ENCODE data around the gene GPR107. TPM values are rescaled to one million over a fixed set of nuclear protein-coding genes. Genes with fewer than 3 reads are reported as not detected.

GPR107 gene
- total RNA-seq, 1 experiment from 2014 or later, result 35.8 TPM

DNA sequence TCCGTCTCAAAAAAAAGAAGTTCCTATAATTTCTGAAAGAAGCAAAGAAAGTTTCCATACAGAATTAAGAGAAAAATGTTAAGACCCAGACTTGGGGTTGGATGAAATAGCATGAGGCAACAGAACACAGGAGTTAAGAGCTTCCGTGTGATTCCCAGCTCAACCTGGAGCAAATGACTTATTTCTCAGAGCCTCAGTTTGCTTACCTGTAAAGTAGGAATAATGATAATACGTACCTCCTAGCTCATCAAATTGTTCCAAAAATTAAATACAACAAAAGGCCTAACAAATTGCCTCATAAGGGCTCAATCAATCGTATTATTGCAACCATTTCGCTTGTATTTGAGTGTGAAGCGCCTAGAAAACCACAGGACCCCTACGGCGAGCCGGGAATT, 600 bp upstream of the GPR107 start:
- no peak for DNase-seq (ENCODE audit: extremely low read depth, low read depth)

- no peak for DNase-seq (ENCODE audit: extremely low read depth, low read depth)
These were observed 650 bp downstream of the GPR107 start for GRCh38 chr9:130054325-130054786.

GRCh38 chr9:130054820-130055219, 1.1 kb downstream of the GPR107 start:
- no peak for DNase-seq (ENCODE audit: extremely low read depth, low read depth)

- DNase-seq (ENCODE audit: extremely low read depth, low read depth), result no peak
These were observed 4.4 kb downstream of the GPR107 start for GRCh38 chr9:130058154-130058553.

GRCh38 chr9:130058887-130059286, 5.2 kb downstream of the GPR107 start:
- DNase-seq (ENCODE audit: extremely low read depth, low read depth), result no peak

GRCh38 chr9:130060296-130060695, 6.6 kb downstream of the GPR107 start:
- no peak for DNase-seq (ENCODE audit: extremely low read depth, low read depth)

GRCh38 chr9:130062750-130063149, 9.0 kb downstream of the GPR107 start:
- no peak for DNase-seq (ENCODE audit: extremely low read depth, low read depth)

GRCh38 chr9:130064621-130065020, 10.9 kb downstream of the GPR107 start:
- no peak for DNase-seq (ENCODE audit: extremely low read depth, low read depth)

GRCh38 chr9:130069048-130069447, 15.3 kb downstream of the GPR107 start:
- no peak for DNase-seq (ENCODE audit: extremely low read depth, low read depth)

DNA sequence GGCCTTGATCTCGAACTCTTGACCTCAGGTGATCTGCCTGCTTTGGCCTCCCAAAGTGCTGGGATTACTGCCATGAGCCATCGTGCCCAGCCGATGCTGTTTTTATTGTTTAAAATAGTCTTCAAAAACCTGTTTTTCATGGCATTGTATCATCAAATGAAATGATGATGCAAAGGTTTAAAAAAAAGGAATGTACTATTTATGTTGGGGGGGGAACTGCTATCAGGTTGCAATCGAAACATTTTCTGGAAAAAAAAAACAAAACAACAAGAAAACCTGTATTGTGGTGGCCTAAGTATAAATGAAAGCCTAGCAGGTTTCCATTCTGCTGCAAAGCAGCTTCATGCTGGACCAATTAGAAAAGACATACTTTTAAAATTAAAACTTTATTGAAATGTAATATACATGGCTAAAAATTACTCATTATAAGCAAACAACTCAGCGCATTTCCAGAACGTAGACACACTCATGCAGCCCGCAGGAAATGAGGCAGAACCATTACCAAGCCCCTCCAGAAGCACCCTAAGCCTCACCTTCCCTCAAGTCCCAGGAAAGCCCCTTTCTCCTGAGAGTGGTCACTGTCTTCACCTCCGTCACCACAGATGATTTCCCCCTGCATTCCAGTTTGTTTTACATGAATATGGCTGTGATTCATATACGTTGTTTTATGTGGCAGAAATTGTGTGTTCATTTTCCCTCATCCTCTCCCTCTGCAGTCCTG, 19.0 kb downstream of the GPR107 start:
- DNase-seq (ENCODE audit: extremely low read depth, low read depth), result no peak

DNA sequence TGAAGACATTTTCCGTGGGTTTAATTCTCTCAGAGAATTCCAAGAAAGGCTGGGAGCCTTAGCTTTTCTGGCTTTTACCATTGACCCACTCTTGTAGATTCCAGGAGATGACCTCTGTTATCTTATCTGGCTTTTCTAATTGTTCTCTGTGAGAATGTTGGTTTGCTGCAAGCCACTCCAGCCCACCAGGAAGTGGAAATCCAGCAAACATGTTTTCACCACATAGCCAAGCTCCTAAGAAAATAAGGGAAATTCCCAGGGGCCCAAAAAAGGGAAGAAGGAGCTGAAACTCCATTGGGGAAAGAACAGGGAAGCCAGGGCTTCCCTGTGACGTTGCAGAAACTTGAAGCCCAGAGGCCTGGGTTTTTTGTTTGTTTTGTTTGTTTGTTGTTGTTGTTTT, 19.7 kb downstream of the GPR107 start:
- no peak for DNase-seq (ENCODE audit: extremely low read depth, low read depth)

DNA sequence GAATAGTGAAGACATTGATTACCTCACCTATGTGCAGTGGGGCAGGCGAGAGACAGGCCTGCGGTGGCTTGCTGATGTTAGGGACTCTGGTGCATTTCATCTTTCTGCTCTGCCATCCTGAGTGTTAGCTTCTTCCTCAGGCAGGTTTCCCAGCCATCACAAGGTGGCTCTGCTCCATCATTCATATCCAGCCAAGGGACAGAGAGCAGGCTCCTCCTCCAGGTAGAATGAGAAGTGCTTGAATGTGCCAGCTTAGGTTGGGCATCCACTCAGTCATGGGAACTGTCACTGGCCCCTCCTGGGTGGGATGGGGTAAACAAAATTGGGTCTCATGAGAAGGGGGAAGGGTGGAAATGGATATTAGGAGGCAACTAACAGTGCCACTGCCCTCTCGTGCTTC, 24.8 kb downstream of the GPR107 start:
- DNase-seq (ENCODE audit: extremely low read depth, low read depth), result no peak

- no peak for DNase-seq (ENCODE audit: extremely low read depth, low read depth)
These were observed 30.6 kb downstream of the GPR107 start for GRCh38 chr9:130084337-130084736.

DNA sequence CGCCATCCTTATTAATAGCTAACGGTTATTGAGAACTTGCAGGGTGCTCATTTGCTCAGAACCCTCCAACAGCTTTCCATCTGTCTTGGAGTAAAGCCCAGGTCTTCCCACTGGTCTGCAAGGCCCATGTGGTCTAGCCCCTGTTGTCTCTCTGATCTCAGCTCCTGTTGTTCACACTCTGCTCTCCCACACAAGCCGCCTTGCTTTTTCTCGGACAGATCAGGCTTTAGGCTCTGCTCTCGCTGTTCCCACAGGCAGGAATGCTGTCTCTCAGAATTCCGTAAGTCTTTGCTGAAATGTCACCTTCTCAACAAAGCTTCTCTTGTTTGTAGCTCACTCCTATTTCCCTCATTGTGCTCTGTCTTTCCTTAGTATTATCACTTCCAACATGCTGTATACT, 34.3 kb downstream of the GPR107 start:
- no peak for DNase-seq (ENCODE audit: extremely low read depth, low read depth)

DNA sequence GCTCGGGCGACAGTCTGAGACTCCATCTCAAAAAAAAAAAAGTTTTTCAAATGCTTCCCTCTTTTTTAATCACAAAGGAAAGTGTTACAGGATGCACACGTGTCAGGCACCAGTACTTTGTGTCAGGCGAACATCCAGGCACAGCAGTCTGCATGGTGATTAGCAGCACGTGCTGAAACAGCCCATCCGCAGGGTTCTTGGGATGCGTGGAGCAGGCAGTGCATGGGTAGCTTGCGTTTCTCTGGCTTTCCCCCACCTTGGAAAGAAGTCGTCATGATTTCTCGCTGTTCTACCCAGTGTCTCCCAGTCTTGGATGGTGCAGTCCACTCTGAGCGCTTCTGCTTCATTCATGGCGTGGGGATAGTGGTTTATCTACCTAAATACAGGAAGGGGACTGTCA, 35.4 kb downstream of the GPR107 start:
- no peak for DNase-seq (ENCODE audit: extremely low read depth, low read depth)

DNA sequence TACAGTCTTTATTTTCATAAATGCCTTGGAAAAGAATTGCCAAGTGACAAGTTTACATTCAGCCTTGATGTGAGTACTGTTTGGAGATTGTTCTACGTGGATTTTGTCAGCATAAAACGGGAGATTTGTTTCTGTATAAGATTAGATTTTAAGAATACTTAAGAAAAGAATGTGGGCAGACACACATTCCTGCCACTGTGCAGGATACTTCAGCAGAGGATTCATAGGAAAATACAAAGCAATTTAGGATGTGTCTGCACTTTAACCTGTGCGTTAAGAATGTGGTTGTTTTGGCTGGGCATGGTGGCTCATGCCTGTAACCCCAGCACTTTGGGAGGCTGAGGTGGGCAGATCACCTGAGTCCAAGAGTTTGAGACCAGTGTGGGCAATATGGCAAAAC, 37.2 kb downstream of the GPR107 start:
- DNase-seq (ENCODE audit: extremely low read depth, low read depth), result no peak

DNA sequence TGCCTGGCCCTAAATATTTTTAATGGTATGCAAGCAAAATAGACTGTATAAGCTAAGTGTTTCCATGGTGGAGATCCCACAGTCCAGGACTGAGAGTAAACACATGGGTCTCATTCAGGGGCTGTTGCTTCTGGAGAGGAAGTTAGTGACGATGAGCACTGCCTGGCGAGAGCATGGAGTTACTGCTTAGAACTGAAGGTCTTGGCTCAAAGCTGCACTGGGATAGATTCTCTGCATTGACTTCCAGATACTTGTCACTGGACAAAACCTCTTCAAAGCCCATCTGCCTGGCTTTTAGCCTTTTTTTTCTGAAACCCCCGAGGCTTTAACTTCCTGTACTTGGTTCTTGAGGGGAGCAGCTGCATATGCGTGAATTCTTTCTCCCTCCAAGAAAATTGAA, 39.2 kb downstream of the GPR107 start:
- no peak for DNase-seq (ENCODE audit: extremely low read depth, low read depth)

DNA sequence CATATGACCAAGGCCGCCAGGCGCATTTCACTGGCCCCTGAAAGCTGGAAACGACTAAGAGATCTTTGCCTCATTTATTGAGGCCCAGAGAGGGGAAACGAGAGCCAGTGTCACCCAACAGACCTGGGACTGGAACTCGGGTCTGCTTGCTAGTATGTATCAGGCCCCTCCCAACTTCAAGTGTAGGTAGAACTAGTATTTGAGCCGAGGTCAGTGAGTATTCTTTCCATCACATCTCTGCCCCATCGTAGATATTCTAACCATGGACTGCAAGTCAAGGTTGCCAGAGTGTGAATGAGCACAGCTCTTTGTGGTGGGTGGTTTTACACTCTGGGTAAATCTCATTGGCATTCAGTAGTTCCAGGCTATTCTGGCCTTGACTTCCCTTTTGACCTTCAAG, 42.2 kb downstream of the GPR107 start:
- DNase-seq (ENCODE audit: extremely low read depth, low read depth), result no peak

GRCh38 chr9:130100681-130101080, 47.0 kb downstream of the GPR107 start:
- no peak for DNase-seq (ENCODE audit: extremely low read depth, low read depth)

GRCh38 chr9:130101915-130102314, 48.2 kb downstream of the GPR107 start:
- no peak for DNase-seq (ENCODE audit: extremely low read depth, low read depth)

DNA sequence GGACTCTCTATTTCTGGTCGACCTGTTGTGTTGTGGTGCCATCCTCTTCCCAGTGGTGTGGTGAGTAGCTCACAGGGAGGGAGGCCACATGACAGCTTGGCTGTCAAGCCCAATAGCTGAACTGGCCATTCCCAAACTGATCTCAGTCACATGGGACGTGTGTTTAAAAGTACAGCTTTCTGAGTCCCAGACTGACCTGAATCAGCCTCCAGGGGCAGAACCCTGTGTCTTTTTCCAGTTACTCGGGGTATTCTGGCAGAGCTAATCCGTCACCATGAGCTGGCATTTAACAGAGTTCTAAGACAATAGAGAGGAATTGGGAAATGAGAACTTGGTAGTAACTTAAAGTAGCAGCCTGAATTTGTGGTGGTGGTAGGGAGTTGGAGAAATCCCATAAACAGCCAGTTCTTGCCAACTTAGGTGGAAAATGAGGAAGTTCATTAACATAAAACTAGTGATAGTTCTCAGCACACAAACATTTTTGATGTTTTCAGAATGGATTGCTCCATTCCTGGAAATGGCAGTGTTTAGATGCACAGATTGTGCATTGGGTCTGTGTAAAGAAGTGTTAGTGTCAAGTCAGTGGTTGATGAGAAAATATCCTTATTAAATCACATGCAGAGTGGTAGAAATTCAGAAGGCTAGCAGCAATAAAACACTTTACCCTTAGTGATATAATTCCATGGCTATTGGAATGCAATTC, 50.9 kb downstream of the GPR107 start:
- no peak for DNase-seq (ENCODE audit: extremely low read depth, low read depth)

DNA sequence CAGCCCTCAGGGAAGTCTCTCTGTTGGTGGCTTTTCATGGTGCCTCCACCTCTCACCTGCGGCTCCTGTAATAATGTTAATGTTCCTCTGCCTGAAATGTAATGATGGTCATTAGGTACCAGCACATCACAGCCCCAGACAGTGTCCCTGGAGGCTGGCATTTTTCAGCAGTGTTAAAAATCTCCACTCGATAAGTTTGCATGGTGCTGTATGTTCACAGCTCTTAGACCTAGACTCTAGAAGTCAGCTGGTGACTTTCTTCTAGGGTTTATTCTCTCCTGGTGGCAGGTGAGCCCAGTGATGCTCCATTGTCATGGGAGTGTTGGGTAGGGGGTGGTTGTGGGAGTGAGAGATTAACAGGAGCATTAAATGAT, 53.1 kb downstream of the GPR107 start:
- no peak for DNase-seq (ENCODE audit: extremely low read depth, low read depth)

All from NCI-H460 (cell line).